Lung (tissue), 16 donors: Measurements from ENCODE around the gene CSNK2A3. TPM values are rescaled to one million over a fixed set of nuclear protein-coding genes. Genes with fewer than 3 reads are reported as not detected.
A peak's percentile ranks its signal among the peaks of the same experiment; 100 is the strongest.
"Not testable (repeated sequence)": the region's sequence is repeated elsewhere in the genome, so short reads cannot be mapped to it uniquely, and the experiment has no call there.

Experiments
- ATAC-seq: fragments of 200-7000 bp; cut with Tn5 transposase; one replicate; pipeline ENCODE4 v1.9.1; 2020; ENCODE audit warnings: moderate number of reproducible peaks; ENCODE audit not compliant: insufficient read depth, low FRiP score
- DNase-seq, 3 donors: peaks; one replicate each; pipeline ENCODE4 v3.0.0-alpha.2; 2013 to 2017
- H3K27ac ChIP-seq, 2 donors: one replicate each; pipeline ENCODE4 v1.5.1; 2013; ENCODE audit warnings: mild to moderate bottlenecking in 2 of 2, moderate library complexity in 2 of 2, control low read depth in 1 of 2, inconsistent platforms in 1 of 2, low read depth in 1 of 2, low read length in 1 of 2
- H3K27me3 ChIP-seq, 3 donors: one replicate each; pipeline ENCODE4 v1.5.1; 2013; ENCODE audit warnings: low read length in 2 of 3; ENCODE audit not compliant: control insufficient read depth in 3 of 3, insufficient read depth in 3 of 3
- H3K36me3 ChIP-seq, 4 donors: one replicate each; pipeline ENCODE4 v1.5.1; 2013; ENCODE audit warnings: low read length in 4 of 4, mild to moderate bottlenecking in 1 of 4, moderate library complexity in 1 of 4; ENCODE audit not compliant: control insufficient read depth in 4 of 4, insufficient read depth in 4 of 4
- H3K4me1 ChIP-seq, 5 donors: one replicate each; pipeline ENCODE4 v1.5.1; 2013; ENCODE audit warnings: low read length in 5 of 5, mild to moderate bottlenecking in 2 of 5, moderate library complexity in 1 of 5; ENCODE audit not compliant: control insufficient read depth in 5 of 5, insufficient read depth in 5 of 5
- H3K4me3 ChIP-seq: one replicate; pipeline ENCODE4 v1.5.1; 2013; ENCODE audit warnings: mild to moderate bottlenecking, control low read depth, moderate library complexity
- H3K9ac ChIP-seq, 2 donors: one replicate each; pipeline ENCODE4 v1.5.1; 2013; ENCODE audit warnings: low read length in 2 of 2, control low read depth in 1 of 2; ENCODE audit not compliant: insufficient read depth in 1 of 2
- H3K9me3 ChIP-seq, 4 donors: one replicate each; pipeline ENCODE4 v1.5.1; 2013; ENCODE audit warnings: low read length in 3 of 4, mild to moderate bottlenecking in 1 of 4, moderate library complexity in 1 of 4; ENCODE audit not compliant: control insufficient read depth in 4 of 4, insufficient read depth in 3 of 4
- CTCF ChIP-seq: IDR thresholded peaks from 2 replicates; pipeline ENCODE4 v1.5.1; 2012; ENCODE audit warnings: mild to moderate bottlenecking; ENCODE audit errors: control extremely low read depth, extremely low read depth
- WGBS, 2 donors: extraction: QIAGEN DNeasy Blood & Tissue Kit; methylation state at CpG; one replicate each; pipeline ENCODE4 v1.1.7; 2013; 5-methylcytosine and 5-hydroxymethylcytosine counted together
- long read RNA-seq, 5 donors: transcript quantifications; one replicate each; lab custom pipeline, GENCODE V29; 2026
- polyA plus RNA-seq, 2 donors: library from polyadenylated mRNA; stranded (reverse); fragments of 200-250 nt; gene quantifications; one replicate each; pipeline ENCODE4 v1.2.1, GENCODE V29; 2013
- total RNA-seq, 2 donors: library from RNA; depleted of rRNA in 1 of 2; stranded (reverse); fragments of >200 nt in 1 of 2; gene quantifications; one replicate each; pipeline ENCODE4 v1.2.1, GENCODE V29; 2014 to 2021
- donor health status: control.
- donor health status: control.
- donor health status: Bipolar disorder and iron deficiency.
- donor health status: healthy.
- donor health status: DM: yes; HTN: yes; CAD: no.

CSNK2A3 gene
- 1 to 10 TPM; 2.6 to 3.7 TPM for total RNA-seq
- polyA plus RNA-seq = under 1 TPM; 0.39 to 0.61 TPM
- long read RNA-seq, donor 1, transcript CSNK2A3-201 (1 exons, 1,416 nt) = major isoform, 8 of 8 reads
- long read RNA-seq, donor 1, partial matches to known transcripts = 0 of 8 reads
- long read RNA-seq, donor 1, other reads (novel, unspliced or antisense) = 0 of 8 reads
- long read RNA-seq, donor 2, partial matches to known transcripts = 0 of 3 reads
- long read RNA-seq, donor 2, other reads (novel, unspliced or antisense) = 0 of 3 reads
- long read RNA-seq, donor 3, partial matches to known transcripts = 0 of 2 reads
- long read RNA-seq, donor 3, other reads (novel, unspliced or antisense) = 0 of 2 reads
- long read RNA-seq, donor 4, partial matches to known transcripts = 0 of 1 reads
- long read RNA-seq, donor 4, other reads (novel, unspliced or antisense) = 0 of 1 reads
- long read RNA-seq, donor 5, partial matches to known transcripts = 0 of 4 reads
- long read RNA-seq, donor 5, other reads (novel, unspliced or antisense) = 0 of 4 reads

- WGBS, 2 donors = 83 to 88% methylated on average over 9 to 11 of the region's 11 CpGs
- H3K27me3 ChIP-seq, ATAC-seq, H3K27ac ChIP-seq, H3K36me3 ChIP-seq, H3K9me3 ChIP-seq, H3K4me3 ChIP-seq, H3K9ac ChIP-seq: not testable (repeated sequence)
- peak in 1 of 3 donors; percentile 37 for DNase-seq
- peaks cover 5 to 29% (median 20%) of the 10 kb centered on the region in 5 donors for H3K4me1 ChIP-seq
These were observed at the start of gene CSNK2A3 for GRCh38 chr11:11352878-11353277. CSNK2A3 (minus strand) TSS chr11:11353250; CDS start chr11:11353119, 131 bp downstream.

DNA sequence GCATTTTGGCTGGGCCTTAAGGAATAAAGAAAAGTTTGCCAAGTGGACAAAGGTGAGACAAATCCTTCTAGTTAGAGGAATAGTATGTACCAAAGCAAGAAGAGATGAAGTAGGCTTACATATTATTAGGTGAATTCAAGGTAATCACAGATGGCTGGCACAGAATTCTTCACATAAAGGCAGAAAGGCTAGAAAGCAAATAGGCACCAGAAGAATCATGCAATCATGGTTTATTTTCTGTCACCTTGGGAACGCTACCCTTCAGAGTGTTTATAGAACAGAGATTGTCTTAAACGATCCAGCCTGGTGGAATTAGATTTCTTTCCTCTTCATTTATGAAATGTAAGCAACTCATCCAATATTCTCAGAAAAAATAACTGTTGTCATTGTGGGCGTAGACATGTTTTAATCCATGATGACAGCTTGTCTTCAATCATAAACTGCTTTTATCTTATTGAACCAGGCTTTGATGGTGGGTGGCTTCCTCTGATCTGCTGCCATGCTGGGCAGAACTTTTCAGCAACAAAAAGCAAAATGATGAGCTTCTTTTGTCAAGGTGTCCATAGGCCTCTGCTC, 49.0 kb upstream of the CSNK2A3 start:
- no peak for TF ChIP-seq CTCF
- Histone ChIP-seq H3K9ac (no peak overlapping the region), H3K4me3 (no peak overlapping the region), H3K27ac (no peak overlapping the region), H3K4me1 (peaks cover 0 to 32% (median 16%) of the 10 kb centered on the region in 5 donors), H3K27me3 (no peaks in the 10 kb centered on the region), H3K9me3 (no peaks in the 10 kb centered on the region), H3K36me3 (no peaks in the 10 kb centered on the region)
- DNase-seq (peak in 2 of 3 donors; percentile 47 to 63), ATAC-seq (no peak)
- 59 to 62% methylated on average over 3 of the region's 3 CpGs for WGBS, 2 donors

- no peaks in the 10 kb centered on the region for H3K36me3 ChIP-seq
- WGBS, 2 donors = 85 to 87% methylated on average over 9 of the region's 9 CpGs
- H3K4me3 ChIP-seq = no peak overlapping the region
- H3K4me1 ChIP-seq = peaks cover 0 to 23% (median 11%) of the 10 kb centered on the region in 5 donors
- ATAC-seq = no peak
- H3K9ac ChIP-seq = no peak overlapping the region
- H3K27ac ChIP-seq = no peak overlapping the region
- TF ChIP-seq CTCF = no peak
- no peaks in the 10 kb centered on the region for H3K9me3 ChIP-seq
- no peaks in the 10 kb centered on the region for H3K27me3 ChIP-seq
- DNase-seq = no peak
These were observed 47.7 kb upstream of the CSNK2A3 start for GRCh38 chr11:11400635-11401232.

DNA sequence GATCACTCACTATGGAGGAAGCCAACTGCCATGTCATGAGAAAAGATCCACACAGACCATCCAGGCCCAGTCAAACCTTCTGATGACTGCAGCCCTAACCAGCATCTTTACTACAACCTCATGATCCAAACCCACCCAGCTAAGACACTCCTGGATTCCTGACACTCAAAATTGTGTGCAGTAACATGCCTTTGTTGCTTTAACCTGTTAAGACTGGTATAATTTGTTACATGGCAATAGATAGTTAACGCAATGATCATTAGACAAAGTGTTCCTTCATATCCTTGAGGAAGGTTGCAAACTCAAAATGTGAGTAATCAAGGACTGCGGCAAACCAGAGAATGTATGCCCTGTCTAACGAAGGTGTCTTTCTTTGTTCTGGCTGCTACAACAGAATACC, 47.1 kb upstream of the CSNK2A3 start:
- no peaks in the 10 kb centered on the region for H3K9me3 ChIP-seq
- H3K4me1 ChIP-seq = peaks cover 0 to 27% (median 11%) of the 10 kb centered on the region in 5 donors
- H3K27ac ChIP-seq = no peak overlapping the region
- H3K36me3 ChIP-seq = no peaks in the 10 kb centered on the region
- H3K4me3 ChIP-seq = no peak overlapping the region
- no peak overlapping the region for H3K9ac ChIP-seq
- WGBS, 2 donors = 97 to 99% methylated on average over 3 of the region's 3 CpGs
- H3K27me3 ChIP-seq = no peaks in the 10 kb centered on the region
- no peak for ATAC-seq
- no peak for DNase-seq
- TF ChIP-seq CTCF = no peak
